ENCODE data around the gene SCD5. TPM values are rescaled to one million over a fixed set of nuclear protein-coding genes. Genes with fewer than 3 reads are reported as not detected.

Gene SCD5
- total and polyA plus RNA-seq, 2 donors (not counting 3 experiments of a cell fraction or from before 2014, with no cell fraction given): 38.4 to 38.5 TPM

- BruUV-seq (replicated peaks): no TSS peak
- intact Hi-C loops (cut with micrococcal nuclease): no loop called here
- TF ChIP-seq POLR2A (IDR thresholded peaks at IDR 0.05; ENCODE audit: low read depth, low read length) (no peak), CTCF (IDR thresholded peaks at IDR 0.05; ENCODE audit: extremely low read depth in 1 of 2, insufficient read depth in 1 of 2, low read depth in 1 of 2, low read length in 2 of 2) (no peak), MYC (IDR thresholded peaks at IDR 0.05; ENCODE audit: low read depth, low read length) (no peak), FOS (IDR thresholded peaks at IDR 0.05; ENCODE audit: borderline replicate concordance, insufficient read depth, low read length) (no peak), GATA2 (IDR thresholded peaks at IDR 0.05; ENCODE audit: insufficient read depth, insufficient read length, low read depth, low read length) (no peak), JUN (IDR thresholded peaks at IDR 0.05; ENCODE audit: borderline replicate concordance, insufficient read depth, insufficient read length, low read depth) (no peak), POLR2AphosphoS5 (IDR thresholded peaks at IDR 0.05; ENCODE audit: insufficient read depth, low read depth, low read length) (no peak), EZH2 (IDR thresholded peaks at IDR 0.05; ENCODE audit: borderline replicate concordance, low read depth, low read length, severe bottlenecking) (no peak)
- TF ChIP-seq, protein P1, sequence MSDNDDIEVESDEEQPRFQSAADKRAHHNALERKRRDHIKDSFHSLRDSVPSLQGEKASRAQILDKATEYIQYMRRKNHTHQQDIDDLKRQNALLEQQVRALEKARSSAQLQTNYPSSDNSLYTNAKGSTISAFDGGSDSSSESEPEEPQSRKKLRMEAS (IDR thresholded peaks at IDR 0.05; ENCODE audit: insufficient read depth, insufficient read length): no peak
These were observed 212.7 kb downstream of the SCD5 start for GRCh38 chr4:82585690-82586435.

More at GRCh38 chr4:82585690-82586435, 212.7 kb downstream of the SCD5 start:
- dilution Hi-C loops (cut with MboI; ENCODE audit: extremely low pct_ligation_motif_present, low sequenced_read_pairs): no loop called here
- no peak for FAIRE-seq
- Histone ChIP-seq H3K9me1 (replicated peaks; ENCODE audit: control insufficient read depth, extremely low read depth, insufficient read depth, low read length) (no peaks in the 10 kb centered on the region), H3K4me2 (ENCODE audit: insufficient read depth, low read length) (no peak overlapping the region), H3K79me2 (ENCODE audit: control insufficient read depth, insufficient read depth, low read length) (no peaks in the 10 kb centered on the region), H3K9me3 (replicated peaks; ENCODE audit: control insufficient read depth, insufficient read depth, low read length) (no peaks in the 10 kb centered on the region), H3K9ac (replicated peaks; ENCODE audit: extremely low read depth, insufficient read depth, low read length) (no peak overlapping the region), H3K36me3 (ENCODE audit: control insufficient read depth in 2 of 2, extremely low read depth in 1 of 2, insufficient read depth in 2 of 2, low read length in 2 of 2) (no peaks in the 10 kb centered on the region), H3K4me1 (ENCODE audit: control insufficient read depth, extremely low read depth, insufficient read depth, low read length) (no peaks in the 10 kb centered on the region), H3K27me3 (ENCODE audit: control insufficient read depth in 2 of 2, insufficient read depth in 2 of 2, low read length in 2 of 2) (peaks cover 4 to 5% of the 10 kb centered on the region in 2 experiments), H4K20me1 (replicated peaks; ENCODE audit: control insufficient read depth, extremely low read depth, insufficient read depth, low read length) (no peaks in the 10 kb centered on the region), H3K4me3 (replicated peaks in 1 of 3; ENCODE audit: insufficient read depth in 1 of 3, low read depth in 1 of 3, low read length in 3 of 3) (no peak overlapping the region), H2AFZ (ENCODE audit: low read depth, low read length) (no peak overlapping the region), H3K27ac (ENCODE audit: insufficient read depth, low read depth, low read length) (no peak overlapping the region)
- CTCF ChIA-PET: no interaction called here
- POLR2A ChIA-PET: interaction anchor here (0.6 kb wide), 1 partner anchor 79 kb away, joined by 4 read pairs; no protein-coding TSS in a partner anchor
- DNase-seq (ENCODE audit: low read depth, low spot score): no peak

Data from endothelial cell of umbilical vein (primary cell).